Thyroid gland (tissue), 4 donors: ENCODE results near the gene SUPV3L1.

Experiments used
- CTCF ChIP-seq, 6 experiments: fragments of 200-600 bp in 3 of 6; fragments of 450-650 bp in 3 of 6; sonication (generic) in 3 of 6; IDR thresholded peaks; one replicate each; pipeline ENCODE4 v1.5.1; 2016 to 2019; ENCODE audit warnings: antibody characterized with exemption in 6 of 6, mild to moderate bottlenecking in 2 of 6, inconsistent platforms in 1 of 6, moderate library complexity in 1 of 6
- POLR2A ChIP-seq, 2 donors: fragments of 450-650 bp; IDR thresholded peaks; one replicate each; pipeline ENCODE4 v1.6.1; 2017; ENCODE audit warnings: antibody characterized with exemption in 2 of 2, mild to moderate bottlenecking in 2 of 2, moderate library complexity in 1 of 2

GRCh38 chr10:69168493-69168892 is 11.5 kb upstream of the SUPV3L1 start:
- no peak for TF ChIP-seq CTCF (IDR thresholded peaks at IDR 0.05)
- no peak for TF ChIP-seq POLR2A (IDR thresholded peaks at IDR 0.05)
